HG03066 (cell line): ENCODE results near the gene ACTN1.

Source experiments
- ATAC-seq: cut with Tn5 transposase; IDR thresholded peaks from one replicate; pipeline ENCODE4 v1.9.1; 2021; ENCODE audit warnings: low read depth; ENCODE audit not compliant: unreplicated experiment

Gene ACTN1

GRCh38 chr14:68922201-68922621 is 56.9 kb downstream of the ACTN1 start:
- ATAC-seq, result no peak

DNA sequence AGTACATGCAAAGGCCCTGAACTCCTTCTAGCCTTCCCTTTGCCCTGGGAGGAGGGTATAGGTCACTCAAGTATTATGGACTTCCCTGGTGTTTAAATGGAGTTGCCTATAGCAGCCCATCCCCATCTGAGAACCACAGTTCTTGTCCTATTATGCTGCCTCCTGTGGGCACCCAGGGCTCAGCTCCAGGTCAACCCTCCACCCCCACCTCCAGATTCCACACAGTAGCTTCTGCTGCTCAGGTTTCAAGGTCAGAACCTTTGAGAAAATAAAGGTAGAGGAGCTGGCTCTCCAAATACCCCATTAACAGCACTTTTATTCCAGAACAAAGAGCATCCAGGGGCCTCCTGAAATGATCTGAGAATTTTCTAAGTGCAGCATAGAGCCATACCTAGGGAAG is 57.4 kb downstream of the ACTN1 start:
- ATAC-seq, result no peak

DNA sequence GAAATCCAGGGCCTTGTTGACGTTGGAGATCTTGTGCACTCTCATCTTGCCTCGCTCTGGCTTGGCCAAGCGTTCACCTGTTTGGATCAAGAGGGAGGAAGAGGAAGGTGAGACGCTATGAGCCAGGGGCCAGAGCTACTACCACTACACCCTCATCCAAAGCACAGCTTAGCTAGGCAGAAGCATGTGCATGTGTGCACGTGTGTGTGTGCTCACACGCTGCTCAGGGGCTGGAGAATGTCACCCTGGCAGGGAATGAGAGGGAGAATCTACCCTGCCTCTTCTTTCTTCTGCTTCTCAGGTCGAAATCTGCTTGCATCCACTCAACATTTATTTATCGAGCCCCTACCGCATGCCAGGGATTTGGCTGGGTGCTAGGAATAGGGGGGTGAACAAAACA is 58.1 kb downstream of the ACTN1 start:
- no peak for ATAC-seq

DNA sequence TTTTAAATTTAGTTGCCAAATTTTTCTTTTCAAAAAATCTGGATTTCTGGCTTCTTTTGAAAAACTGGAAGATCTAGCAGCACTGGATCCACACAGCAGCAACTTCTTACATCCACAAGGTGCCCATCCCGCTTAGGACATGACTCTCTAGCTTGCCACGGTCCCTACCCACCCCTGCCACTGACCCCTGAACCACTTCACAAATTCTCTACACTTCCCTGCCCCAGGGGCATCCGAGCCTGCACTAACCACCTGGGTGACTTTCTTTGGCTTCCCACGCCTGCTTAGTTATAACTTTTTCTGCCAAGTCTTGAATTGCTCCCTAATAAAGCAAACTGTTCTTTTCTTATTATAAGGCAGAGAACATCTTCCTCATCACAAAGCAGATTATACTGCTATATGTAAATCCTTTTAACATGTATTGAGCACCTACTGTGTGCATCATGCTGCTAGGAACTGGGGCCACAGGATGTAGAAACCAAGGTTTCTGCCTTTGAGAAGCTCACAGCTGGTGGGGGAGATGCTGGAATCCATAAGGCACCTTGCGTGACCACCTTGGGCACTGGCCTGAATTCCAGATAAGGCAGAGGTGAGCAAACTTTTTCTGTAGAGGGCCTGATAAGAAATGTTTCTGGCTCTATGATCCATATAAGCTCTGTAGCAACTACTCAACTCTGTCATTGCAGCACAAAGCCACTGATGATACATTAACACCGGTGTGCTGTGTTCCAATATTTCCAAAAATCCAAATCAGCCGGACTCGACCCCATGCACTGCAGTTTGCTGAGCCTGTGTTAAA is 59.8 kb downstream of the ACTN1 start:
- no peak for ATAC-seq

GRCh38 chr14:68918612-68919011 is 60.5 kb downstream of the ACTN1 start:
- no peak for ATAC-seq

GRCh38 chr14:68916358-68916941 is 62.7 kb downstream of the ACTN1 start:
- ATAC-seq, result no peak

DNA sequence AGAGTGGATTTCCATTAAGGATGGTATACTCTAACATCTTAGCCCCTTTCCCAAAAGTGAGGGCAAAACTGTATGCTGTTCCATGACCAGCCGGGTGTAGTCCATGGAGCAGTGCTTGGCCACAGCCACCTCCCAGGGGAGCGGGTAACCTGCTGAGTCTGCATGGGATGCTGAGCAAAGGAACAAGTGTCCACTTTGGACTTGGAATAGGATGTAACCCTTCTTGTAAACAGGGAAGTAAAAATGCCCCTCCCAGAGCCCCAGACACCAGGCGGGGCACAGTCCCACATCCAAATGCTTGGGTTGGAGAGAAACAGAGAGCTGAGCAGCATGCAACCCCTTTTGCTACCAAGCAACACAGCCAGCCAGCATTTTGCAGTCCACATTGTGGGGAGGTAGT is 65.6 kb downstream of the ACTN1 start:
- no peak for ATAC-seq

DNA sequence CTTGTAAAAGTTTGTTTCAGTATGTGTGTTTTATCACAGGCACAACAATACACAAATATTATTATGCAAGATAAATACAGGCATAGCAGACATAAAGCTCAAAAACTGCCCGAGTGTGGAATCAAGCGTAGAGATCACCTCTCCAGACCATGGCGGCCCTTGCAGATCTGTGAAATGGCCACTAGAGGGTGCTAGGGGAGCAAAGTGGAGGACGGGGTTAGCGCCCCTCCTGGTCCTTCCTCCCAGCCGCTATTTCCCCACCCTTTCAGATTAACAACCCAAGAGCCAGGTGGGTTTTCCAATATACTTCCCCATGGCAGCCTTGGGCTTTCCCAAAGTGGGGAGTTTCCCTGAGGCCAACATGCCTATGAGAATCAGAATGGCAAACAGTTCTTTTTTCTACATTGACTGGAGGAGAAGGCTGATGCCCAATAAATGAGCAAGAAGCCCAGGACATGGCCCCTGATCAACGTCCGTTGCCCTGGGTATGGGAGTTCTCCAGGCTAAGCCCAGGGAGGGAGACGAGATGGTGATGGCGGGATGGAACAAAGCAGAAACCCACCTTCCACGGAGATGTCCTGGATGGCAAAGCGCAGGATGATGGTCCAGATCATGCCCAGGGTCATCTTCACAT is 67.4 kb downstream of the ACTN1 start:
- peak; percentile 84 for ATAC-seq

DNA sequence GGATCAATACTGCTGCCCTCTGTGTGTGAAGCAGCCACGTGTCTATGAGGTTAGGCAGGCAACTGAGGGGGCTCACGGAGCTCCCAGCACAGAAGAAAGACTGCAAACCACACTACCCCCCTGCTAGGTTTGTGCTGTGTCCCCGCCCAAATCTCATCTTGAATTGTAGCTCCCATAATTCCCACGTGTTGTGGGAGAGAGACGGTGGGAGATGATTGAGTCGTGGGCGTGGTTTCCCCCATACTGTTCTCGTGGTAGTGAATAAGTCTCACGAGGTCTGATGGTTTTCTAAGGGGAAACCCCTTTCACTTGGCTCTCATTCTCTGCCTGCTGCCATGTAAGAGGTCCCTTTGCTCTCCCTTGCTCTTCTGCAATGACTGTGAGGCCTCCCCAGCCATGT is 68.6 kb downstream of the ACTN1 start:
- no peak for ATAC-seq

DNA sequence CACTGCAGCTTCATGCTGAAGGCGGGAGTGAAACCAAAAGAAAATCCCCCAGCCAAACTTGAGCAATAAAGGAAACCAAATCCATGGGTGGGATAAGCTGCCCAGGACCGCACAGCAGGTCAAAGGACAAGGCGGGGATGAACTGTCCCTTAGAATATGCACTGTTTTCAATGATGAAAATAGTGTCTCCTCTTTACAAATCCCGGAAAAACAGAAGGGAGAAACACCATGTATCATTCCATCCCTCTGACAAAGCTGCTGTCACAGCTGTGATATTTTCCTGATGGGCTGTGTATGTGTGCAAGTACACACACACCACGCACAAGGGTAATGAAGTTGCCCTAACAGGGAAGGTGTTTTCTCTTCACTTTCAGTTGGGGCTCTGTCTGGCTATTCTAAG is 70.3 kb downstream of the ACTN1 start:
- ATAC-seq, result no peak

- no peak for ATAC-seq
Measured at GRCh38 chr14:68908201-68908600, 70.9 kb downstream of the ACTN1 start.

- no peak for ATAC-seq
Measured at GRCh38 chr14:68906439-68906838, 72.7 kb downstream of the ACTN1 start.

GRCh38 chr14:68905107-68905895 is 73.8 kb downstream of the ACTN1 start:
- no peak for ATAC-seq

GRCh38 chr14:68902357-68902756 is 76.7 kb downstream of the ACTN1 start:
- no peak for ATAC-seq

GRCh38 chr14:68899033-68899603 is 80.0 kb downstream of the ACTN1 start:
- ATAC-seq, result no peak

GRCh38 chr14:68898248-68899032 is 80.7 kb downstream of the ACTN1 start:
- ATAC-seq, result no peak

DNA sequence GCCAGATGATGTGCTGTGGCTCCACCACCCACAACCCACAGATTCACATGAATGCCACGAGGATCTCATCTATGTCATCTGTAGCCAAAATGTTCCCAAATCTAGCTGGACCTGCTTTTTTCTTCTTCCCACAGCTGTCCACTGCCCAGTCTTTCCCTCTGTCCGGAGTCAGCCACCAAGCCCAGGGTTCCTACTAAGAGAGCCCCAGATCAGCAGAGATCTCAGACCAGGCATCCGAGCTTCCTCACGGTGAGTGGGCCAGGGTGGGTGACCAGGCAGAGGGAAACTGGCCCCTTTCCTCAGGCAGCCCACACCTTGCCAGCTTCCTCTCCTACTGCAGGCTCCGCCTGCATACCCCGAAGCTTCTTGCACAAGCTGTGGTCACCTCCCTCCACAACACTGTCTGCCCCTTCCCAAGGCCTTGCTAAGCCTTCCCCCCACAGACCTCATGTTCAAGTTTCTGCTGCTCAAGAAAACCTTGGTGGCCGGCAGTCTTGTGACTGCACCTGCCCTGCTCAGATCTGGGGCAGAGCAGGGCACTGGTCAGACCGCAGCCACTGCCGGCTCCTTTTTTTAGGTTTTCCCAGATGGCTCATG is 81.4 kb downstream of the ACTN1 start:
- no peak for ATAC-seq

GRCh38 chr14:68896132-68896531 is 83.0 kb downstream of the ACTN1 start:
- ATAC-seq, result no peak

- ATAC-seq, result no peak
Measured at GRCh38 chr14:68894802-68895703, 84.0 kb downstream of the ACTN1 start.
